Hematopoietic multipotent progenitor cell treated with erythropoietin and hydrocortisone succinate and interleukin-3 and kit ligand, for 17 days (in vitro differentiated cells): ENCODE measurements around the gene NCOA7.
"Not testable (repeated sequence)": the region's sequence is repeated elsewhere in the genome, so short reads cannot be mapped to it uniquely, and the experiment has no call there.

ENCODE experiments used
- DNase-seq: peaks from one replicate; pipeline ENCODE4 v3.0.0-alpha.2; 2015; ENCODE audit warnings: low spot score

NCOA7 gene

DNA sequence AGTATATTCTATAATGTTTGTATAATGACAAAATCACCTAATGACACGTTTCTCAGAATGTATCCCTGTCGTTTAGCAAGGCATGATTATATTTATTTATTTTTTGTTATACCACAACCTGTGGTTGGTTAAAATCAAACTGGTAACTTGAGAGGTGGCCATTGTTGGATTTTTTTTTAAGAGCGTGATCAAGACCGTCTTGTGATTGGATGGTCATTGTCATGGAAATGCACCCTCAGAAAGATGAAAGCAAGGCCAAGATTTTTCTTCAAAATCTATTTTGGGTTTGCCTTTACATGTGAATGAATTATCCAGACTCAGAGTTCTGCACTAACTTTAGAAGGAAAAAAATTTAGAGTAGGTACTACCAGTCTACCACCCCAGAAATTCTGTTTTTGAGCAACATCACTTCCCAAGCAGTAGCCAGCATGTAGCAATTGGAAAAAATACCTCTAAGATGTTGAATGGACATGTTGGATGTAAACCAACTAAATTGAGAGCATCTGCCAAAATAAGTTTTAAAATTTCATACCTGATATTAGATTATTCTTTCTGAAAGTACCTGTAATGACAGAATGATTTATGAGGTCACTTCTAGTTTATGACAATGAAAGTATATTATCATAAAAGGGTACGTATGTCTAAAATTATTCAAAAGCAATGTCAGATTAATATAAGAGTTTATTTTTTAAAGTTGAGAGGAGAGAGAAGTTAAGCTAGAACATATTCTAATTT is 50.8 kb downstream of the NCOA7 start:
- no peak for DNase-seq

DNA sequence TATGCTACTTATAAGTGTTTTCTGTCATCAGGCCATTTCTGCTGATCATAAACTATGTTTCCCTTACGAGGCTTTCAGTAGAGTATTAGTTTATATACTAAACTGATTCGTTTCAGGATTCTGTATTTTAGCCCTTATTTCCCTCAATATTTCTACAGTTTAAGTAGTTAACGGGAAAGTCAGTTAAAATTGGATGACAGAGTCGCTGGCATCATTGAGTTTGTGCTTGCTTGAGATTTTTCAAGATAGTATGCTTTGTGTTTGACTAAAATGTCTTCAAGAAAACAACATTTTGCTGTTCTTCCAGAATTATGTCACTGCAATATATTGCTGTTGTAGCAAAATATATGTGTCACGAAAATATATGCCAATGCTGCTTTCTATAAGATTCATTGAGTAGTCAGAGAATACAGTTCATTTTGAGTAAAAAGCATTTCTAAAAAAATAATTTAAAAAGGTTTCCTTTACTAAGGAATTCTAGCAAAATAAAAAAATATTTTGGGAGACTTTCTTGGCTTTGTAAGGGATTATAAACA is 51.4 kb downstream of the NCOA7 start:
- DNase-seq, result no peak

DNA sequence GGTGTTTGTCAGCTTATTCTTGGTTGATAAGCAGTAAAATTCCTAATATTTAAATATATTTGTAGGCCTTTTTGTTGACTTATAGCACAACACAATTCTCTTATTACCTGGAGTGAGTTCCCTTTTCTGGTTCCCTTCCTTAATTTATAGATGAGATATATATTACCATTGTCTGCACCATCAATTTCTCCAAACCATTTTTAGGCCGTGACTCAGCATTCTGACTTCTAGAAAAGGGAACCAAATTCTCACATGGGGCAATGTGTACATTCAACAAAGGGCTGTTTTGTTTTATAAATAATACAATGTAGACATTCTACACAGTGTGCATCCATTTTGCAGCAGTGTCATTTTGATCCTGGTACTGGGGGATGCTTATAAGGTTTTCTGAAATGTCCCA is 52.8 kb downstream of the NCOA7 start:
- no peak for DNase-seq

DNA sequence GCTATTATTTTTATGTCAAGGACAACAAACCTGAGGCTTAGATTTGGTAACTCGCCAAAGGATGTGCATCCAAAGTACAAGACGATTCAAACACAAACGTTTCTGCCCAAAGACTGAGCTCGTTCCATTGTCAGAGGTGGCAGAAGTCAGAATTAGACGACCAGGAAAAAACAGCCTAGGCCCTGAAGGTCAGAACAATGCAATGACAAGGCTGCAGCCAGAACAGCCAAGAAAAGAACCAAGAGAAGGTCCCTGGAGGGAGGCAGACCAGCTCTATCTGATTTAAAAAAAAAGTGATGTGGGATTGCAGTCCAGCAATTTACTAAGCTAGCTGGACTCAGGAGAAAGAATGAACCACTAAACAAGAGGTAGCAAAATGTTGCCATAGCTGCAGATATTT is 54.2 kb downstream of the NCOA7 start:
- no peak for DNase-seq

DNA sequence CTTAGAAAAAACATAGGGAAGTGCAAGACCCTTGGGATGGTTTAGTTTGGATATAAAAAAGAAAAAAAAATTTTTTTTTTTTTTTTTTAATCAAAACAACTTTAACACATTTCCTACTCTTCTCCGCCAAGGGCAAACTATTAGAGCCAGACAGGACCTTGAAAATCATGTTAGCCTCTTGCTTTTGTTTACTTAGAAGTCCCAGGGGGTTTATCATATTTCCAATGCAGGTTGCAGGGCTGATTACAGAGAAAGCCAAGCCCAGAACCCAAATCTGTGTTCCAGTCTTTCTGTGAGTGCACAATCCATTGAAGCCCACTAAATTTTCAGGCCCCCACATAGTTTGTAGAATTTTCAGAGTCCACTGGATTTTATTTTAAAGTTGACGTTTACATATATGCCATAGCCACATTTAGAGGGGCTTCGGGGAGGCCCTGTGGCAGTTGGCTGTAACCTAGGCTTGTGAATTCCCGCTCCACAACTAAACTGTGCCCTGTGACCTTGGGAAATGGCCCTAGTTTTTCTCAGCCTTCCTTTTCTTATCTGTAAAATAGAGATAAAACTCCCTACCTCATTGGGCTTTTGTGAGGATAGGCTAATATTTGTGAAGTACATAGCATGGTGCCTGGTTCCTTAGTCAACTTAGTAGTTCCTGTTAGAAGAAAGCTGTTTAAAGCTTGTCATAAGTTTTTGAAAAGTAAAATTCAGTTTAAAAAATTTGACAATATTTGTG is 55.7 kb downstream of the NCOA7 start:
- DNase-seq, result no peak

DNA sequence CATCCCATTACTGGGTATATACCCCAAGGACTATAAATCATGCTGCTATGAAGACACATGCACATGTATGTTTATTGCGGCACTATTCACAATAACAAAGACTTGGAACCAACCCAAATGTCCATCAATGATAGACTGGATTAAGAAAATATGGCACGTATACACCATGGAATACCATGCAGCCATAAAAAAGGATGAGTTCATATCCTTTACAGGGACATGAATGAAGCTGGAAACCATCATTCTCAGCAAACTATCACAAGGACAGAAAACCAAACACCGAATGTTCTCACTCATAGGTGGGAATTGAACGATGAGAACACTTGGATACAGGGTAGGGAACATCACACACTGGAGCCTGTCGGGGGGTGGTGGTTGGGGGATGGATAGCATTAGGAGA is 57.5 kb downstream of the NCOA7 start:
- not testable (repeated sequence) for DNase-seq

DNA sequence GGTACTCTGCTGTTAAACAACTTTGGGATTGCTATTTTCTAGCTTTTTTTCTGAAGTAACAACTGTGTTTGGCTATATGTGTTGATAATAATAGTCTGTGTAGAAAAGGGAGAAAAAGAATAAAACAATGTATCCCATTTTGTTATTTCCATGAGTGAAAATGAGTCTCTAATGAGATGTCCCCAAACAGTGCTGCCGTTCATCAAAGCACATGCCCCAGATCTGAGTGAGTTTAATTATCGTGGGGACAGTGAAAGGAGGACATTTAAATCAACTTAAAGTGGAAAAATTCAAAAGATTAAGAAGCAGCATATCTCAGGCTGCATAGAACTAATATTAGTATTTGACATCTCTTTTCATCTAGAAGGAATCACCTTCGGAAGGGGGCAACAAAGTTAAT is 59.6 kb downstream of the NCOA7 start:
- no peak for DNase-seq

DNA sequence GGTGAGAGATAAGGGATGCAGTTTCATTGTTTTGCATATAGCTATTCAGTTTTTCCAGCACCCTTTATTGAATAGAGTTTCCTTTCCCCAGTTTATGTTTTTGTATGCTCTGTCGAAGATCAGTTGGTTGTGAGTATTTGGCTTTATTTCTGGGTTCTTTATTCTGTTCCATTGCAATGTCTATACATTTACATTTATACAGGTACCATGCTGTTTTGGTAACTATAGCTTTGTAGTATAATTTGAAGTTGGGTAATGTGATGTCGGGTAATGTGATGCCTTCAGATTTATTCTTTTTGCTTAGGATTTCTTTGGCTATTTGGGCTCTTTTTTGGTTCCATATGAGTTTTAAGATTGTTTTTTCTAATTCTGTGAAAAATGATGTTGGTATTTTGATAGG is 61.8 kb downstream of the NCOA7 start:
- DNase-seq, result no peak

DNA sequence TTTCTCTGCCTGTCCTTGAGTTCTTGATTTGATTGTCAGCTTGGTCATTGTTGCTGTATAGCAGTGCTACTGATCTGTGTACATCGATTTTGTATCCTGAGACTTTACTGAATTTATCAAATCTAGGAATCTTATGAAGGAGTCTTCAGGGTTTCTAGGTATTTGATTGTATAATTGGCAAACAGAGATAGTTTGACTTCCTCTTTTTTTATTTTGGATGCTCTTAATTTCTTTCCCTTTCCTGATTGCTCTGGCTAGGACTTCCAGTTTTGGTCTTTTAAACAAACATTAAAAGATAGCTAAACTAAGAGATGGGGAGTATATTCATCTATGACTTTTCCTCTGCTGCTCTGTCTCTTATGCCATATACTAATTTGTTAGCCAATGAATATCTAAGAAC is 62.4 kb downstream of the NCOA7 start:
- no peak for DNase-seq

DNA sequence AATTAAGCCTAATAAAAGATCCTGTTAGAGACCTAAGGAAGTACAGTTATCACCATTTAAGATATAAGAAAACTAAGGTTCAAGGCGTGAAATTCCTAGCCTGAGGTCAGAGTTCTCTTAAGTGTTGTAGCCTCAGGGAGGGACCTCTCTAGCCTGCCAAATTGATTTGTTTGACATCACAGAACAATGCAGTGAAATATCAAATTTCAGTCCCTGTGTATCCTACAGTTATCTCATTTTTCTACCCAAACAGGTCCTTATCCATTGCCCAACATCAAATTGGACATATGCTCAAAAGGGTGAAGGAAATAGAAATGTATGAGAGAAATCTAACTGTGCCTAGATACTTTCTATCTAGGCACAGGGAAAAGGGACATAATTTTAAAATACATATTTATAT is 63.0 kb downstream of the NCOA7 start:
- no peak for DNase-seq

DNA sequence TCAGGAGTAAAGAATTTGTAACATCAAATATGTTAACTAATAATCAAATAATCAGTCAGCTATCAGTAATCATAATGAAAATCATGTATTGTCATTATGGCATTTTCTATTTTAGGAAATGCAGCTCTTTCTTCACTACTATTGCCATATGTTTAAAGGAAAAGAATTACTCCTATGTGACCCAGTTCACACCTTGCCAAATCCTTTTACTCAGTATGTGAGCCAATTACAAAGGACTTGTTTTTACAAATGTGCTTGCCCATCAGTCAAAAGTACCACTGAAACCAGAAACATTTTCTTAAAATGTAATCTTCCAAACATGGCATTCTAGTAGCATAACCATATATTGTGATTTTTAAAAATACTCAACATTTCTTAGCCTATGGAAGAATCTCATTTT is 63.6 kb downstream of the NCOA7 start:
- no peak for DNase-seq

DNA sequence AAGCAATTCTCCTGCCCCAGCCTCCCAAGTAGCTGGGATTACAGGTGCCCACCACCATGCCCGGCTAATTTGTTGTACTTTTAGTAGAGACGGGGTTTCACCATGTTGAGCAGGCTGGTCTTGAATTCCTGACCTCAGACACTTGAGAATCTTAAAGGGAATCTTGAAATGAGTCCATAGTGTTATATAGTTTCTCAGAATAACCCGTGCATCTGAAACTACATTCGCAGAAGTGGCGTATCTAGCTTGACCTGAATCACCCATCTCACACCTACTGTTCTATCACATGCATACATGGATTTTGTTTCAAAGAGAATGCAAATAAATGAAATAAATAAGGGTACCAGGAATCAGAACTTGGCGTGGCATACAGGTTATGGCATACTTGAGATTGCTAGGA is 65.0 kb downstream of the NCOA7 start:
- DNase-seq, result no peak

DNA sequence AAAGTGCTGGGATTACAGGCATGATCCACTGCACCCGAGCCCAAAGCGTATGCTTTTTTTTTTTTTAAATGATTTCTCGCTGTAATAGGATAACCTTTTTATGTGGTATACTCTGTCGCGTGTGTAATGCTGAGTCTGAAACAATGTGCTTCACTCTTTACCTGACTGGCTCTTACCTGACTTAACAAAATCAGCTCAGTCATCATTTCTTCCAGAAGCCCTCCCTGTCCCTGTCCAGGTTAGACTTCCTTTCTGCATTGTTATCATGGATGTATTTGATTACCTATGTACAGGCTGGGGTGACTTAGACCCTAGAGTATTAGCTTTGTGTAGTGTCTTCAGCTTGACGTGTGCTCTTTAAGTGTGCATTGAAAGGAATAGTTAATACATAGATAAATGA is 67.1 kb downstream of the NCOA7 start:
- DNase-seq, result no peak

DNA sequence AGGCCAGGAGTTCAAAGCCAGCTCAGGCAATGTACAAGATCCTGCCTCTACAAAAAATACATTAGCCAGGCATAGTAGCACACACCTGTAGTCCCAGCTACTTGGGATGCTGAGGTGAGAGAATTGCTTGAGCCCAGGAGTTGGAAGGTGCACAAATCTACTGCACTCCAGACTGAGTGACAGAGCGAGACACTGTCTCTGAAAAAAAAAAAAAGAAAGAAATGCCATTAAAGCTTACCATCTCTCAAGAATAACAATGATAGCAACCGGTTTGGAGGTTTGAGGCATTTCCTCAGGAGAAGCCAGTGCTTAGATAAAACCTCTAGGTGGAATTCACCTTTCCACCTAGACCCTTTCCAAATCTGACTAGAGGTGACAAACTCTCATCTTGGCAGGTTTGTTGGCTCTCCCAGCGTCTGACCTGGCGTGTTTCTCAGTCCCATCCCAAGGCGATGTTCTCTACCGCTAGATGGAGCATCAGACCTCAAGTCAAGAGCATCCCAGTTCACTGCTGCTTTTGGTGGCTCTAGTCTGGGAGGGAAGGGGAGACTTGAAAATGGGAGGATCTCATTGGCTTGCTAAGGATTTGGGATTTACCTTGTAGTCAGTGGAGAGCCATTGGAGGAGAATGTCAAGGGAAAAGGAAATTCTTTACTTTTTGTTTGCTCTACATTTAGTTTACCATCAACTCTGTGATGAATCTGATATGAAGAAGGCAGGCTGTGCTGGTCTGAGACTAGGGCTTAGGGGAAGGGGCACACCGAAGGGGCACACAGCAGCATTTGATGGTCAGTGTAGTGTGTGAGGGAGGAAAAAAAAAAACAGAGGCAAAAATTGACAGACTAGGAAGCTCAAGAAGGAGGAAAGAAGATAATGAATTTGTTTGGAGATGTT is 67.9 kb downstream of the NCOA7 start:
- peak; percentile 79 for DNase-seq

DNA sequence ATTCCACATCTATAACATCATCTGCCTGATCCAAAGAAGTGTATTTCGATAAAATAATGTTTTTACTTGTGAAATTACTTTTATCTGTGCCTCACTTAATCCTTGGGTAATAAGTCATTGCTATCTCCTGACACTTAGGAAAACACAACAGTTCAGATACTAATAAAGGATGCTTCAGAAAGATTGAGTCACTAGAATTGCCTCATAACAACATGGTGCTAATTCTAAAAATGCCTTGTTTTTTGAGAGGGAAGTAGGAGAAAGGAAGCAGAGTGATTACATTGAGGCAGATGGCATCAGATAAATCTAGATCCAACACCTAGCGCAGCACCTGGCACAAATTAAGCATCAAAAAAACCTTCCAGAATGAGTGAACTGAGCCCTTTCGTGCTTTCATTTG is 69.0 kb downstream of the NCOA7 start:
- DNase-seq, result no peak

DNA sequence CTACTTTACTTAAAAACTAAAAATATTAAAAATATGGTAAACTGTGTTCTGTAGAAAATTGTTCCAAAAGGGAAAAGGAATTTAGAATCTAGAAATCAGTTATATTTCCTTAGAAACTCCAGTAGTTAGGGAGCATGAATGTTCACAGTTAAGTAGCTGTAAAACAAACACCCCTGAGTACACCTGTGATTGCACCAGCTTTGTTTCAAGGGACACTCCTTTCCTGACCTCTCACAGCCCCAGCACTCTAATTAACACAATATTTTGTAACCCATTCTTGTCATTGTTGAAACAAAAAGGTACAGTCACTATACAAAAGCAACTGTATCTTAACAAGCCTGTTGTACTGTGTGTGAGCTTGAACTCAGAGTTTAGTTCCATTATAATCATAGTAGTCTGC is 72.3 kb downstream of the NCOA7 start:
- no peak for DNase-seq

DNA sequence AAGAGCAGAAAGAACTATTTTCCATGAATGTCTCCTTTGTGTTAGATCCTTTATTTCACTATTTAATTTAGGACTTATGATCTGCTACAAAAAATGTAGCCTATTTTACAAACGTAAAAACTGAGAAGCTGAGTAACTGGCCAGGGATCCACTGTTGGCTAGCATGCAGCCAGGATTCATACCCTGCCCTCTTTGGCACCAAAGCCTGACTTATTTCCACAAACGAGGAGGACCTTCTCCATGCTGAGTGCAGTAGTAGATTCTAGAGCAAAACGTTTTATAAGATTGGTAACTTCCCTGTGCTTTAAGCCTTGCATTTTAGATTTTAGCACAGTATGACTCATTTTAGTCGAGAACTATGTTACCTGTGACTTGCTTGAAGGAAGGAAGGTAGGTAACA is 74.3 kb downstream of the NCOA7 start:
- DNase-seq, result no peak

DNA sequence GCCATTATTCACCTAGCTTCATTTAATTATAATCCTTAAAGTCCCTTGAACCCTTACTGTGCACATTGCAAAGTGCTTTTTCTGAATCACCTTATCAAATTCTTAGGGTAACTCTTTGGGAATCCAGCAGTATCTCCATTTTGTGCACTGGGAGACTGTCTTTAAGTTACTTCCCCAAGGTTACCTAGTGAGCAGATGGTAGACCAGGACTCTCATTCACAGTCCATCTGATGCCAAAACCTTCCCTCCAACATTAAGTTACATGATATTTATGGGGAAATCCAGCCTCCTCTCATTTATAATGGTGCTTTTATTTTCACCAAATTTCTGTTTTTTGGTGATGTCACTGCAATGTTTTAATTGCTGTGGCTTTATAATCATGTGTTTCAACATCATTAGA is 75.7 kb downstream of the NCOA7 start:
- DNase-seq, result no peak

DNA sequence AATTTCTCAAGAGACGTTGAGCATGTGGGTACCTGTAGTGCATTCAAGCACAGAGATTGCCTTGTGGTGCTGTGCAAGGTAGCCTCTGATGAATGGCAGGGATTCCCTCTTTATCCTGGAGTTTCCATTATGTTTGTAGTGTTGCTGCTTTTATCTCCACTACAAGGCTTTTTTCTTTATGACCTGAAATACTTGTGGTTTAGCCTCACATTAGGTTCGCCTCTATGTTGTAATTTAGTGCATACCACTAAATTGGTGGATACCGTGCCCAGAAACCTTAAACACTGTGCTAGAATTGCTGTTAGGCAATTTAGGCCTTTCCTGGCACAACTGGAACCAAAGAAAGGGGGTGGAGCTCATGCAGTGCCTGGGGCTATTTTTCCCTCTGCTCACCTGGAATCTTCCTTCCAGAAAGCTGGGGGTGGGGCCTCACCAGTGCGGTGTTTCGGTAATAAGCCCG is 76.8 kb downstream of the NCOA7 start:
- DNase-seq, result no peak

DNA sequence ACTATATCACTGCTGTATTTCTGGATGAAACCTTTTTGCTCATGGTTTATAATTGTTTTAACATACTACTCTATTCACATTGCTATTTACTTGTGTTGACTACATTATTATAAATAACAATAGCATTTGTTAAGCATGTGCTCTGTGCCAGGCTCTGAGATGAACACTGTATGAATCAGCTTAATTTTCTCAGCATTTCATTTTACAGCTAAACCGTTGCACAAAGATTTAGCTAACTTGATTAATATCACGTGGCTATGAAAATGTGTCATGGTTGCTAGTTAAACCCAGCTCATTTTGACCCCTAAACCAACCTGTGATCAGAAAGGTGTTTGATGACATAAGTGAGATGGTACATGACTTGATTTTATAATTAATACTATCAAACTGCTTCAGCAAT is 77.5 kb downstream of the NCOA7 start:
- DNase-seq, result no peak

DNA sequence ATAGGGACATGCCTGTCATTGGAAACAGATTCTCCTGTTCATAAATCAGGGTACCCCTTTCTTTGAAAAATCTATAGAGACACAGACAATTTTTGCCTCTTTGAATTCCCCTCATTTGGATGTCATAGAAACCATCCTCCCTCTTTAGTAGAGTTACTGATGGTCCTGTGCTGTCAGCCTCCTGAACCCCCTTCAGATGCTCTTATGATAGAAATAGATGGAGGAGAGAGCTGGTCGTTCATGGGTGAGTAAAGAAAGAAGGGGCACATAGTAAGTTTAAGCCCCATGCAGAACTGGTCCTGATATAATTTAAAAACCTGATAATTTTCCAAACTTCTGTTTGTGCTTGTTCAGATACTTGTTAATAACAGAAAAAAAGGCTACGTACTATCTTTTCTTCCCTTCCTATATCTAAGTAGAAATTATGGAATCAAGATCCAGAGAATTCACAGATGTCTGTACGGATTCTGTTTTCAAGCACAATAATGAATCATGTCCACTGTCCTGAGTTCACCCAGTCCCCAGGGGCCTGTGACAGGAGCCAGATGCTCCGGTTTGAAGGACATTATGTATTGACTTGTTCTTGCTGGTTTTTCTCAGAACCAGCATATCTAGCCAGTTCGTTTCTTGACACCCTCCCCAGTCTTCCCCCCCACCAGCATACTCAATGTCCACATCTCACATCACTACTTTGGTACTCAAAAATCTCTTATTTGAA is 78.1 kb downstream of the NCOA7 start:
- DNase-seq, result no peak

DNA sequence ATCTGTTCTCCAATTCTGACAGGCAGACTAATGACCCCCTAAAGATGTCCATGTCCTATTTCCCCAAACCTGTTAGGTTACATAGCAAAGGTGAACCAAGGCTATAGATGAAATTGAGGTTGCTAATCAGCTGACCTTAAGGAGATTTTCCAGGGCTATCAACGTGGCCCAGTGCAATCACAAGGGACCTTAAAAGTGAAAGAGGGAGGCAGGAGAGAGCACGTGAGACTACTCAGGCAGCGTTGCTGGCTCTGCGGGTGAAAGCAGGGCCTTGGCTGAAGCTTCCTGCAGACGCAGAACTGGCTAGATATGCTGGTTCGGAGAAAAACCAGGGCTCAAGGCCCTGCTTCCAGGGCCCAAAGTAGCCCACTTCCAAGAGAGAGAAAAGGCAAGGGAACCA is 78.7 kb downstream of the NCOA7 start:
- no peak for DNase-seq
